NCI-H187 treated with DMSO at 0.1 percent for 48 hours (cell line): ENCODE results near the gene BEST2.
"Not testable (repeated sequence)": the region's sequence is repeated elsewhere in the genome, so short reads cannot be mapped to it uniquely, and the experiment has no call there.

Experiments
- DNase-seq: peaks from one replicate; lab custom pipeline; 2025; lab: John Stamatoyannopoulos, UW

BEST2 gene

DNA sequence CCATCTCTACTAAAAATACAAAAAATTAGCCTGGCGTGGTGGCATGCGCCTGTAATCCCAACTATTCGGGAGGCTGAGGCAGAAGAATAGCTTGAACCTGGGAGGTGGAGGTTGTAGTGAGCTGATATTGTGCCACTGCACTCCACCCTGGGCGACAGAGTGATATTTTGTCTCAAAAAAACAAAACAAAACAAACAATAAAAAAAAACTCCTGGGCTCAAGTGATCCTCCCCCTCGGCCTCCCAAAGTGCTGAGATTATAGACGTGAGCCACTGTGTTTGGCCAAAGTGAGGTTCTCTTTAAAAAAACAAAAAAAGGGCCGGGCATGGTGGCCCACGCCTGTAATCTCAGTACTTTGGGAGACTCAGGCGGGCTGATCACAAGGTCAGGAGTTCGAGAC, 35.9 kb downstream of the BEST2 start:
- no peak for DNase-seq

DNA sequence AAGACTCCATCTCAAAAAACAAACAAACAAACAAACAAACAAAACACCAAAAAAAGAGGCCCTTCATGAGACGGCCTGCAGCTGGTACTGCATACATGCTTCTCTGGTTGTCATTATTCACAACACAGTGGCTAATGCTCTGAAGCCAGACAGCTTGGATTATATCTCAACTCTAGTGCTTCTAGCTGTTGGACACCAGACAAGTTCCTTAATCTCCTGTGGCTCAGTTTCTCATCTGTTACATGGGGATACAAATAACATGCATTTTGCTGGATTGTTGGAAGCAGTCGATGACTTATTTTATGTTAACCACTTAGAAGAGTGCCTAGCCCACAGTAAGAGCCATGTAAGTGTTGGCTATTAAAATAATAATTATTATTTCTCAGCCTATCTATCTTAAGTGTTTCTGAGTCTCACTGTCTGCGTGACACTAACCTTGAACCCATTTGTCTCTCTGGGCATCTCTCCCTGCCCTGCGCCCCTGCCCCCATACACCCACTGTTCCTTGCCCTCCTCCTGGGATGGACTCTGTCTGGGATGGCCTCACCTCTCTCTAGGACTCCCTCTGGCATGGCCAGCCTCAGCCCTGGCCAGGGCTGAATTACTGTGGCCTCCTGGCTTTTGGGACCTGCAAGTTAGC, 36.6 kb downstream of the BEST2 start:
- no peak for DNase-seq

DNA sequence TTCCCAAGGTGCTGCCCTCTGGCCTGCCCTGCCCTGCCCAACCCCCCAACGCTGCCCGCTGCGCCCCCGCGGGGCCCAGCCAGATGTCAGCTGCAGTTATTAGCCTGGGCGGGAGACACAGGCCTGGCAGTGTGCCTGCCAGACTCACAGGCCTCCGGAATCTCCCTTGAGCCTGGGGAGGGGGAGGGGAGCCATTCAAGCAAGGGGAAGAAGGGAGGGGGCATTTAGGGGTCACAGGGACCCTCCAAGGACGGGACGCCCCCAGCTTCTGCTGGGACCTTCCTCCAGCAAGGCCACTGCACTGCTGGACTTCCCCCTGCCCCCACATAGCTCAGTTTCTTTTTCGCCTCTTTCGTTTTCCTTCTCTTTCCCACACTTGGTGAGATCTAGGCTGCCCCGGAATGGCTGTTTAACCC, 37.1 kb downstream of the BEST2 start:
- DNase-seq: no peak

DNA sequence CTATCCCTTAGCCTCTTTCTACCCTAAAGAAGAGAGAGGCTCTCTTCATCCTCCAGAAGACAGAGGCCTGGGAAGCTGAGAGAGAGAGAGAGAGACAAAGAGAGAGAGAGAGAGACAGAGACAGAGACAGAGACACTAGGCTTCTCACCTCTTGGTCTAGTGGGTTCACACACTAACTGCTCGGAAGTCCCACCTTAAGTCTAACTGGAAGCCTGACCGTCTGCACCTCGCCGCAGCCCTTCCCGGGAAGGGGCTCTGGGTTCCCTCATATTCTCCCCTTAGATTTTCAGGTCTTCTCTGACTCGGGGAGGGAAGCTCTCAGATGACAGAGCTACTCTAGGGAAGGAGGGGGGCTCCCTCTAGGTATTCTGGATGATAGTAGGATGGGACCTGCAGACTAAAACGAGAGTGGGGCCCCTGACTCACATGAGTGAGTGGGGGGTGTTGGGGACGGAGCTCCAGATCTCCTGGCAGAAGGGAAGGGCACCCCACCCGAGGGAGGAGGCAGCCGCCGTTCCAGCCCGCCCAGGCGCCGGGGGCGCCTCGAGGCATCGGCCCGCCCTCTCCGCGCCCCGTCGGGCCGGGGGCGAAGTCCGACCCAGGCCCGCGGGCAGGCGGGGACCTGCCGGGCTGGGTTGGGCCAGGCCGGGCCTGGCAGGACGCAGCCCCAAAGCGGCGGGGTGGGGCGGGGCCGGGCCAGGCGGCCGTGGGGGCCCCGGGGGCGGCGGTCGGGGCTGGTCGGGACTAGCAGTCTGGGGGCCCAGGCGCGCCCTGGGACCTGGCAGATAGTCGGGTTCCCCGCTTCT, 37.7 kb downstream of the BEST2 start:
- no peak for DNase-seq

DNA sequence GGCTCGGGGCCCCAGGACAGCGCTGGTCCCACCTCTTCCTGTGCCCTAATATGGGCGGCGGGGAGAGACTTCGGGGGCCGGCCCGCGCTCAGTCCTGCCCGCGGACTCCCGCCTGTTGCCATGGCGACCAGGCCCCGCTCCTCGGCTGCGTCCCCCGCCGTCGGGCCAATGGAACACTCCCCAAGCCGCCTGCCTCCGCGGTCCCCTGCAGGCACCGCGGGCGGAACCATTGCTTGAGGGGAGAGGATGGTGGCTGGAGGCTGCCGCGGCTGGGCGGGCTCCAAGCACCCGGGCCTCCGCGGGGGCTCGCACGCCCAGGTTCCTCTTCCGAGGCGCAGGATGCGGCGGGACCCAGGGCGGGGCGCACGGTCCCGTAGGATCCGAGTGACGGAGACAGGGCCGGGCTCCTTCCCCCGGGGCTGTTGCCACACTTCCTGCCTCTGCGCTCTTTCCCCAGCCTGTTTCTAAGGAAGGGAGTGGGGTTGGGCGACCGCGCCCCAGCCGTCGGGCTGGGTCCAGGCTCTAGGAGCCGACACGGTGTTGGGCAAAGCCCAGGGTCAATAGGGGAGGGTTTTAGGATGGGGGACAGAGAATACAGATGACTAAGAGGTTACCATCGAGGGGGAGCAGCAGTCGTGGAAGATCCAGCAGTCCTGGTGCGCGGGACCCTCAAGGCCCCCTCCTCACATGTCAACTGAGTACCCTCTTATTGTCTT, 38.5 kb downstream of the BEST2 start:
- no peak for DNase-seq

DNA sequence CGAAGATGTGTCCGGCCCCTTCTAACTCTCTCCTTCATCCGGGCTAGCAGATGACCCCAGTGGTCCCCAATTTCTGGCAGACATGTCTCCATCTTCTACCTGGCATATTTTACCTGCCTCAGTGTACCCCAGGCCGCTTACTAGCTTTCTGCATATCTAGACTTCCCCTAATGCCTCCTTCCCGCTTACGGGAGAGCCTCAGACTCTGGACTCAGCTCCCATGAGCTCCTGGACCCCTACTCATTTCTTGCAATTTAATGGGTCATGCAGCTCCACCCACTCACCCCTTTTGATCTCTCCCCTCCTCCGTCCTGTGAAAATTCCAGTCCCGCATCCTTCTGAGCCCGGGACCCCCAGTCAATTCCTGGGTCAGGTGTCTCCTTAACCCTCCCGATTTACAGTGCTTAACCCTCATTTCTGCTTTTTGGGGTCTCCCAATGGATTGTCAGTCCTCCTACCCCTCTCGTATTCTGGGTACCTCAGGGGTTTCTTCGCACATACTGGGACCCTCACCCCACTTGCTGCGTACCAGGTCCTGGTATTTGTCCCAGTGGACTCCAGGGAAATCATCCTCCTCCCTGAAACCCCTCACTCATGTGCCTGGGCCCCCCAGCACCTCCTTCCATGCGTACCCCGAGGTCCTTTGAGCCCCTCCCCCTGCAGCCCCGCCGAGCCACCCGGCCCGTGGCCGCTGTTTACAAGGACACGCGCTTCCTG, 39.2 kb downstream of the BEST2 start:
- no peak for DNase-seq

DNA sequence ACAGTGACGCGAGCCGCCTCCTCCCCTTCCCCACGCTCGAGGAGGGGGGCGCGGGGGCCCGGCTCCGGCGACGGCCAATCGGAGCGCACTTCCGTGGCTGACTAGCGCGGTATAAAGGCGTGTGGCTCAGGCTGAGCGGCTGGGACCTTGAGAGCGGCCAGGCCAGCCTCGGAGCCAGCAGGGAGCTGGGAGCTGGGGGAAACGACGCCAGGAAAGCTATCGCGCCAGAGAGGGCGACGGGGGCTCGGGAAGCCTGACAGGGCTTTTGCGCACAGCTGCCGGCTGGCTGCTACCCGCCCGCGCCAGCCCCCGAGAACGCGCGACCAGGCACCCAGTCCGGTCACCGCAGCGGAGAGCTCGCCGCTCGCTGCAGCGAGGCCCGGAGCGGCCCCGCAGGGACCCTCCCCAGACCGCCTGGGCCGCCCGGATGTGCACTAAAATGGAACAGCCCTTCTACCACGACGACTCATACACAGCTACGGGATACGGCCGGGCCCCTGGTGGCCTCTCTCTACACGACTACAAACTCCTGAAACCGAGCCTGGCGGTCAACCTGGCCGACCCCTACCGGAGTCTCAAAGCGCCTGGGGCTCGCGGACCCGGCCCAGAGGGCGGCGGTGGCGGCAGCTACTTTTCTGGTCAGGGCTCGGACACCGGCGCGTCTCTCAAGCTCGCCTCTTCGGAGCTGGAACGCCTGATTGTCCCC, 39.9 kb downstream of the BEST2 start, which contains the start of gene JUNB:
JUNB (plus strand) TSS at position 142 of the 706 bp plus-strand sequence; CDS start at position 428, 286 bp downstream.
- DNase-seq: no peak

DNA sequence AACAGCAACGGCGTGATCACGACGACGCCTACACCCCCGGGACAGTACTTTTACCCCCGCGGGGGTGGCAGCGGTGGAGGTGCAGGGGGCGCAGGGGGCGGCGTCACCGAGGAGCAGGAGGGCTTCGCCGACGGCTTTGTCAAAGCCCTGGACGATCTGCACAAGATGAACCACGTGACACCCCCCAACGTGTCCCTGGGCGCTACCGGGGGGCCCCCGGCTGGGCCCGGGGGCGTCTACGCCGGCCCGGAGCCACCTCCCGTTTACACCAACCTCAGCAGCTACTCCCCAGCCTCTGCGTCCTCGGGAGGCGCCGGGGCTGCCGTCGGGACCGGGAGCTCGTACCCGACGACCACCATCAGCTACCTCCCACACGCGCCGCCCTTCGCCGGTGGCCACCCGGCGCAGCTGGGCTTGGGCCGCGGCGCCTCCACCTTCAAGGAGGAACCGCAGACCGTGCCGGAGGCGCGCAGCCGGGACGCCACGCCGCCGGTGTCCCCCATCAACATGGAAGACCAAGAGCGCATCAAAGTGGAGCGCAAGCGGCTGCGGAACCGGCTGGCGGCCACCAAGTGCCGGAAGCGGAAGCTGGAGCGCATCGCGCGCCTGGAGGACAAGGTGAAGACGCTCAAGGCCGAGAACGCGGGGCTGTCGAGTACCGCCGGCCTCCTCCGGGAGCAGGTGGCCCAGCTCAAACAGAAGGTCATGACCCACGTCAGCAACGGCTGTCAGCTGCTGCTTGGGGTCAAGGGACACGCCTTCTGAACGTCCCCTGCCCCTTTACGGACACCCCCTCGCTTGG, 40.7 kb downstream of the BEST2 start:
- no peak for DNase-seq

DNA sequence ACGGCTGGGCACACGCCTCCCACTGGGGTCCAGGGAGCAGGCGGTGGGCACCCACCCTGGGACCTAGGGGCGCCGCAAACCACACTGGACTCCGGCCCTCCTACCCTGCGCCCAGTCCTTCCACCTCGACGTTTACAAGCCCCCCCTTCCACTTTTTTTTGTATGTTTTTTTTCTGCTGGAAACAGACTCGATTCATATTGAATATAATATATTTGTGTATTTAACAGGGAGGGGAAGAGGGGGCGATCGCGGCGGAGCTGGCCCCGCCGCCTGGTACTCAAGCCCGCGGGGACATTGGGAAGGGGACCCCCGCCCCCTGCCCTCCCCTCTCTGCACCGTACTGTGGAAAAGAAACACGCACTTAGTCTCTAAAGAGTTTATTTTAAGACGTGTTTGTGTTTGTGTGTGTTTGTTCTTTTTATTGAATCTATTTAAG, 41.3 kb downstream of the BEST2 start:
- no peak for DNase-seq

DNA sequence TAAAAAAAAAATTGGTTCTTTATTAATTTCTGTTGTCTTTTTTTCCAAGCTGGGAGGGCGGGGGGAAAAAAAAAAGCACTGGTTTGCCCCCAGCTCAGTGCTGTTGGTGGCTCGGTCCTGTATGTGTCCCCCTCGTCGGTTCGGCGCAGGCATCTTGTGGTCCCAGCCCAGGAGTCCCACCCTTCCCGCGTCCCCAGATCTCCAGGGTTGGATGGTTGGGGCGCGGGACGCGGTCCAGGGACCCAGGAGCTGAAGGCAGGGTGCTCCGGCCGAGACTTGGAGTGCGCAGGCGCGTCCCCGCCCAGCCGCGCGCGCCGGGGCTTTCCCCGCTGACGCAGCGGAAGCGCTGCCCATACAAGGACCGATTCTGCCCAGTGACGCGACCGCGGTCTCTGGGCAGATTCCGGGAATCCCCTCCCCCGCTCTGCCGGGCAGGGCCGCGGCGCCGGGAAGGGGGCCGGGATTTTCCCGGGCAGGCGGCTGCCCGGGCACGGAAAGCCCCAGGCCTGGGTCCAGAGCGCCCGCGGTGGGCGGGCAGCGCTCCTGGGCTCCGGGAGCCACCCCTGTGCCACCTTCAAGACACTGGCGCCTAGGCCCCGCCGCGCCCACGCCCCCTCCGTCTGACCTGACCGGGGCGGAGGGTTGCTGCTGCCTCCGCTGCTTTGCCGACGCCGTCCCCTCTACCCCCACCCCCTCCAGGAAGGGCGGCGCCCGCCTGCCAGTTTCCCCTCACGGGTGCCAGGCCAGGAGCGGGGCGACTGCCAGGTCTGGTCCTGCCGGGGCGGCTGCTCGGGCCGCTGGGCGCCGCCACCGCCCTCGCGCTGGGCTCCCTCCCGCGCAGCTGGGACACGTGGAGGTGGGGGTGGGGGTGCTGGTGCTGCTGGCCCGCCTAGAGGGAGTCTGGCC, 42.0 kb downstream of the BEST2 start:
- no peak for DNase-seq

DNA sequence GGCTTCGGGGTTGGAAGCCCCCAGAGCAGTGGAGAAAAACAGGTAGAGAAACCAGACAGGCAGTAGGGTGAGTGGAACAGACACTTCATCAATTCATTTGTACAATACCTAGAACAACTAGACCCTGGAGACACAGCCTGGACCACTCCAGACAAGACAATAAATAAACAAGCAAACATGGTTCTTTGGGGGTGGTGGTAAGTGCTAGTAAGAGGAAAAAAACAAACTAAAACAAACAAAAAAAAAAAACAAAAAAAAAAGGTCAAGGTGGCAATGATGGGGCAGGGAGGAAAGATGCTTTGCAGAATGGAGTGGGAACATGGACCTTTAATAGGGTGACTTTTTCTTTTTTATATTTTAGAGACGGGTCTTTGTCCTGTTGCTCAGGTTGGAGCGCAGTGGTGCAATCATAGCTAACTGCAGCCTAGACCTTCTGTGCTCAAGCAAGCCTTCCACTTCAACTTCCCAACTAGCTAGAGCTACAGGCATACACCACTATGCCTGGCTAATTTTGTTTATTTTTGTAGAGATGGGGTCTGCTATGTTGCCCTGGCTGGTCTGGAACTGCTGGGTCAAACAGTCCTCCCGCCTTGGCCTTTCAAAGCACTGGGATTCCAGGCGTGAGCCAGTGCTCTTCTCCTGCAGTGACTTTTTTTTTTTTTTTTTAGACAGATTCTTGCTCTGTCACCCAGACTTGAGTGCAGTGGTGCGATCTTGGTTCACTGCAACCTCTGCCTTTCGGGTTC, 42.8 kb downstream of the BEST2 start:
- DNase-seq: no peak

DNA sequence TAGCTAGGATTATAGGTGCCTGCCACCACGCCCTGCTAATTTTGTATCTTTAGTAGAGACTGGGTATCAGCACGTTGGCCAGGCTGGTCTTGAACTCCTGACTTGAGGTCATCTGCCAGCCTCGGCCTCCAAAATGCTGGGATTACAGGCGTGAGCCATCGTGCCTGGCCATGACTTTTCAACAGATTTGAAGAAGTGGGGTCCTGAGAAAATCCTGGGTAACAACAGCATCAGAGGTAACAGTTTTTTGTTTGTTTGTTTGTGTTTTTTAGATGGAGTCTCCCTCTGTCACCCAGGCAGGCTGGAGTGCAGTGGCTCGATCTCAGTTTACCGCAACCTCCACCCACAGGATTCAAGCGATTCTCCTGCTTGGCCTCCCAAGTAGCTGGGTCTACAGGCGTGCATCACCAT, 43.4 kb downstream of the BEST2 start:
- DNase-seq: no peak

DNA sequence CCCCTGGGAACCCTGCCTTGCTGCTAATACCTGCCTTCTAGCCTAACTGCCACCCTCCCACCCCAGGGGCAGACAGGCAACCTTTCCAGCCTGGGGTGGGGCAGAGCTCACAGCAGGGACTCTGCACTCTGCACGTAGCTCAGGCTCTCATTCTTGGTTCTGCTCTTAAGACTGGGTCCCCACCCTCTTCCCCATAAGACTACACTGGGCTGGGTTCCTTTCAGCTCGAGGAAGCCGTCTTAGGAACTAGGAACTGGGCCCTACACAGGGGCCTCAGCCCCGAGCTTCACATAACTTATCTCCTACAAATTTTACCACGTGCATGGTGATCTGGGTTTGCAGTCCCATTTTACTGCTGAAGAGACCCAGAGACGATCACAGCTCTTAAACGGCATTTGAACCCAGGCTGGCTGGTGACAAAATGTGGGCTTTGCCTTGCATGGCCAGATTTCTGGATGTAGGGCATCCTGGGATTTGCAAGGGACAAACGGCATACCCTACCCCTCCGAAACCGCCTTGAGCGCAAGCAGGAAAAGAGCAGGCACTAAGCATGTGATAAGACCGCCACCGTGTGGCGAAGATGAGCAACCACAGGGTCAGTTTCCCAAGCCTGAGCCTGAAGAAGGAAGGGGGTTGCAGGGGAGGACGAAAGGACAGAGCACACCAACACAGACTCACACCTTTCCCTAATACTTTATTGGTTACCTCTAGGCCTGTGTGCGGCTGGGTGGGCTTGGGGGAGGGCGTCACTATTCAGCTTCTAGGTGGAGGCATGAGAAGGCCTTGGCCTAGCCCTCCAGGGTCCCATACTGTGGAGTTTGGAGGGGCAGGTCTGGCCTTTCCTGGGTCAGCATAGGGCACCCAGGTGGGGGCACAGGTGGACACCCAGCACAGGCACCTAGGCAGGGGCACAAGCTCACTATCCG, 44.8 kb downstream of the BEST2 start:
- DNase-seq: no peak

DNA sequence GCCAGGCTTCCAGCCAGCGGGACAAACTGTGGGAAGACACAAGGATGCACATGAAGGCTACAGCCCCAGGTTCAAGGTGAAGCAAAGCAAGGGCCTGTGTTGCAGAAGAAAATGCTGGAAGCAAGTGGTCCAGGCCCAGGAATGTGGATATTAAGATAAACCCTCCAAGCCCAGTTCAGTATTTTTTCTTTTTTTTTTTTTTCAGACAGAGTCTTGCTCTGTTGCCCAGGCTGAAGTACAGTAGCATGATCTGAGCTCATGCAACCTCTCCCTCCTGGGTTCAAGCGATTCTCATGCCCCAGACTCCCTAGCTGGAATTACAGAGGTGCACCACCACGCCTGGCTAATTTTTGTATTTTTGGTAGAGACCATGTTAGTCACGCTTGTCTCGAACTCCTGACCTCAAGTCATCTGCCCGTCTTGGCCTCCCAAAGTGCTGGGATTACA, 45.6 kb downstream of the BEST2 start:
- no peak for DNase-seq

DNA sequence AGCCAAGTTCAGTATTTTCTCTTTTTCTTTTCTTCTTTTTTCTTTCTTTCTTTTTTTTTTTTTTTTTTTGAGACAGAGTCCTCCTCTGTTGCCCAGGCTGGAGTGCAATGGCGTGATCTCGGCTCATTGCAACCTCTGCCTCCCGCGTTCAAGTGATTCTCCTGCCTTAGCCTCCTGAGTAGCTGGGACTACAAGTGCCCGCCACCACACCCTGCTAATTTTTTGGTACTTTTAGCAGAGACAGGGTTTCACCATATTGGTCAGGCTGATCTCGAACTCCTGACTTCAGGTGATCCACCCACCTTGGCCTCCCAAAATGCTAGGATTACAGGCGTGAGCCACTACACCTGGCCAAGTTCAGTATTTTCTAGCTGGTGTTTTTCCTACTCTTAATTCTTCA, 46.0 kb downstream of the BEST2 start:
- not testable (repeated sequence) for DNase-seq

DNA sequence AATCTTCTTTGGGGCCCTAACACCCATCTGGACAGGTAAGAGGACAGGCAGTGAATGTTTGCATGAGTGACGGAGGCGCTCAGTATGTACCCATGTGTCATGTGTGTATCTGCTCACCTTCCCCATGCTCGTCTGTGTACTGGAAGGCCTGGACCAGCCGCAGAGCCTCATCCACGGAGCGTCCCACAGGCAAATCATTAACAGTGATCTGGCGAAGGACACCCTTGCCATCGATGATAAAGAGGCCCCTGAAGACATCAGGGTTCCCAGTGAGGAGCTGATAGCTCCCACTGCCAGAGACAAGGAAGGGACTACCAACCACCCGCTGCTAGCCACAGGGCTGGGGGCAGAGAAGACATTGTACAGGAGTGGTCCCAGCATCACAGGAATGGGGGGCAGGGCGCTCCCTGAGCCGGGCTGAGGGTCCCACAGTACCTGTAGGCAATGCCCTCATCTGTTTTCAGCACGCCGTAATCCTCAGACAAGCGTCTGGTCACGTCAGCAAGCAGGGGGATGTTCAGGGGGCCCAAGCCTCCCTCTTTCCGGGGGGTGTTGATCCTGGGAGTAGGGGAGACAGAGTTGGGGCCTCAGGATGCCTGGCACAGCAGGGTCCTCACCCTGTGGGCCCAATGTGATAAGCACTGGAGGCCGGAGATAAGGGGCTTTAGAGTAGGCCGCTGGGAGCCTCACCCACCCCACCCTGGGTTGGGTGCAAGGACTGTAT, 48.3 kb downstream of the BEST2 start:
- no peak for DNase-seq

DNA sequence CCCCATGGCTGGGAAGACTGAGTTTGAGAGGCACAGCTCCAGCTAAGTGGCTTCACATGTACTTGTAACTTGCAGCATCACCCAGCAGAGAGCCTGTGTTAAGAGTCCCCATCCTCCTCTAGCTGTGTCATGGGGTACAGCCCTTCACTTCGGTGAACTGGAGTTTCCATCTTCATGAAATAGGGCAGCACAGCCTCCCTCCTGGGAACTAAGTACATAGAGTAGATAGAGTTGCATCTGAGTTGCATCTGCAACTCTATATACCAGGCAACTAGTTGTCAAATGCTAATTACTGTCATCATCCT, 48.8 kb downstream of the BEST2 start:
- DNase-seq: no peak
